ENCODE measurements around the gene ABCB4. TPM values are rescaled to one million over a fixed set of nuclear protein-coding genes. Genes with fewer than 3 reads are reported as not detected.
"Not testable (repeated sequence)": the region's sequence is repeated elsewhere in the genome, so short reads cannot be mapped to it uniquely, and the experiment has no call there.

The ABCB4 gene
- total RNA-seq, 1 donor from 2014 or later: 3.3 TPM

DNA sequence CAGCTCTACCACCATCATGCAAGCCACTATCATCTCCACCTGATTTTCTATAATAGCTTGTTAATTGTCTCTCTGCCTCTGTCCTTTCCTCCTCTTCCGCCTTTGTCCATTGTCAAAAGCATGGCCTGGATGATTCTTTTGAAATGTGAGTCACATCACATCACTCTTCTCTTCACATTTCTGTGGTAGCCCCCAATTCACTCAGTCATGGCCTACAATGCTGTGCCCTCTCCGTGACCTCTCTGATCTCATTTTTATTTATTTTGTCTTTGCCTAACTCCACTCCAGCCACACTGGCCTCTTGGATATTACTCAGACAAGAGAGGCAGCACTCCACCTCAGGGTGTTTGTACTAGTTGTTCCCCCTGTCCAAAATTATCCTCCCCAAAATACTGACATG is 4.9 kb upstream of the ABCB4 start:
- intact Hi-C loops (cut with DNase I): no loop called here
- ATAC-seq (no peak), DNase-seq (ENCODE audit: low spot score) (no peak)

DNA sequence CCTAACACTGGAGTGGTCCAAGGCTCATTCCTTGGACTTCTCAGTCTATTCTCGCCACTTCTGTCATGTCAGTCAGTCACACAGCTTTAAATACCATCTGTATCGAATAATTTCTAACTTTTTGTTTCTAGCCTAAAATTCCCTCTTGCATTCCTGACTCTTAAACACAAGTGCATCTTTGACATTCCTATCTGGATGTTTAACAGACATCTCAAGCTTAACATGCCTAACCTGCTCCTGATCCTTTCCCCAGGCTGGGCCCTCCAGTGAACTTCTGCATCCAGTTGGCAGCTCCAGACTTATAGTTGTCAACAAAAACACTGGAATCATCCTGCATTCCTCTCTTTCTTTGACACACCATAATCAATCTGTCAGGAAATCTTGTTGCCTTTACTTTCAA is 4.5 kb upstream of the ABCB4 start:
- DNase-seq (ENCODE audit: low spot score) (no peak), ATAC-seq (no peak)
- intact Hi-C loops (cut with DNase I): no loop called here

DNA sequence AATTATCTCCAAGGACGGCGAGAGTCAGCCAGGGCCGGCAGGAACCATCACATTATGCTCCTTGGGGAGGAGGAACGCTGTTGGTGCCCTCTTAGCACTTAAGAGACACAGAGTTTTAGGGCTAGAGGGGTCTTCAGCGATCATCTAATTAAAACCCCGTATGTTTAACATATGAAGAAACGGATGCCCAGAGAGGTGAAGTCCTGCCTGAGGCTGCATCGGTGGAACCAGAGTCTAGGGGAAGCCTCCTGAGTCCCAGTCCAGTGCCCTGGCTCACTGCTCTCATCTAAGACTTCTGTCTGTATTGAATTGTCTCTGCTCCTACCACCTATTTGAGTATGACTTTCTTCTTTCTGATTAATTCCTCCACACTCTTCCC is 688 bp upstream of the ABCB4 start:
- DNase-seq (ENCODE audit: low spot score) (no peak), ATAC-seq (no peak)
- intact Hi-C loops (cut with DNase I): no loop called here

DNA sequence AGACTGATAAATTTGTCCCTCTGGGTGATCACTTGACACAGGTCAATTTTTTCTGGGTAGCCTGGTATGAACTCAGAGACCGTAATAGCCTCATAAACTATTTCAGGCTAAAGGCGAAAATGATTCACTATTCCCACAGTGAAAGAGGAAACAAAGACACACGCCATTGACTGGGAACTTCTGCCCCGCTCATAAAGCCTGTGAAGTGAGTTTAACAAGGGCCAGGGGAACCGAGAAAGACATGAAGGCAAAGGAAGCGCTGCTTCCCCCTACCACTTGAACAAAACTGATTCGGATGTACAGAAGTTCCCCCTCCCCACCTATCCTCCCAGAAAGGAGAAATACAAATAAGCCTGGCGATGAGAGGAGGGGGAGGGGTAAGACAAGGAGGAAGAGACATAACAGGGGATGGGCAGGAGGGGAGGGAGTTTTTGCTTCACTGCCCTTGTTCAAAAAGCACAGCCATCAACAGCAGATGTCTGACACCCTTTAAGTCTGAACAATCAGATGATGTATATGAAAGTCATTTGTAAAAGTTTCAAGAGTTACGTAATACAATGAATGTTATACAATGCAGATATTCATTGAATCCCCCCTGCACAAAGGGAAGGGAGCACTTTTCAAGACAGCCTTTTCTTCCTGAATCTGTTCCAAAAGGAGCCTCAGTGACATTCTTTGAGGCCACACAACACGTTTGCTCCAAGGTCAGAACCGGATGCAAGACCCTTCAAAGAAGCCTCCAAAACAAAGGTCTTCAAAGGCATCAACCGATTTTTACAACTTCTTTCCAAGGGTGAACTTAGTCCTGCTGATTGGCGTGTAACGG is 734 bp downstream of the ABCB4 start:
- peak; percentile 80 for ATAC-seq
- no peak for DNase-seq (ENCODE audit: low spot score)
- intact Hi-C loops (cut with DNase I): no loop called here

DNA sequence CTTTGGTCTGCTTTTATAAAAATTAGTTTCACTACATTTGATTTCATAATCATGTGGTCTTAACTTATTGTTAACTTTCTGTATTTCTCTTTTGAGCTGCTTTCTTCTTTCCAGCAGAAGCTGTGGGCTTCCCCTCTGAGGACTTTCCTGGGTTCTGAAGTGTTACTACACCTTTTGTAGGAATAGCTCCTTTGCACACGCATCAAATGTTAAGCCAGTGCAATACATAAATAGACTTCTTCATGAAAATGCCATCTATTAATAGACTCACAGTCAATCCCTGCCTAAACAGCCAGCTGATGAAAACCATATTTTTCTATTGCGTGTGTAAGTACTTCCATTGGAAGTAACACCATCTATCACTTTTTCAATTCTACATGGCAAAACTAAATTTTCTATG is 1.5 kb downstream of the ABCB4 start:
- ATAC-seq (no peak), DNase-seq (ENCODE audit: low spot score) (no peak)
- intact Hi-C loops (cut with DNase I): no loop called here

DNA sequence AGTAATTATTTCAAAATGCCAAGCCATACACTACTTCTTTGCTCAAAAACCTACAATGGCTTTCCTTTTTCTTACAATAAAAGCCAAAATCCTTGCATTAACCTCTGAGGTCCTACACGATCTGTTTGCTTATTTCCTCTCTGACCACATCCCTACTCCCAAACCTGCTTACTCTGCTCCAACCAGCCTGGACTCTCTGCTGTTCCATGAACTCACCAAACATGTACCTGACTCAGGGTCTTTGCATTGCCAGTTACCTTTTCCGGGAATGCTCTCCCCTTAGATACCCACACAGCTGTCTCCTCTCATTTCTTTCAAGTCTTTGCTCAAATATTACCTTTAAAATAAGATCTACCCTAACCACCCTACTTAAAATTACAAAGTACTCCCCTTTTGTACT is 2.3 kb downstream of the ABCB4 start:
- DNase-seq (ENCODE audit: low spot score): no peak
- no peak for ATAC-seq
- intact Hi-C loops (cut with DNase I): no loop called here

DNA sequence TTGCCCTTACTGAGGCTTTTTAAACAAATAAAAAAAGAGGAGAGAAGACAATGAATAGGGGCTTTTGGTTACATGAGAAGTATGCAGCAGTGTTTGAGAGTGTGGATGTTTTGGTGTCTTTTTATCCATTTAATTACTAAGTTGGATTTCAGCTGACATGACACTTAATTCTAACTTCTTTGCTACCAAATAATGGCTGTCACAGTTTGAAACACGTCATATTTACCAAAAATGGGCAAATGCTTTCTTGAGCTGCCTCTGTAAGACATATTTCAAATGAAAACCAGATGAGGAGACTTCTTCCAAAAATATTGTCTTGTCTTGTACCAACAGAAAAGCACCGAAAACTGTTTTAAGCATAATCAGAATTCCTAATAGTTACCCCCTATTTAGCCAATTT is 4.0 kb downstream of the ABCB4 start:
- DNase-seq (ENCODE audit: low spot score) (no peak), ATAC-seq (no peak)
- intact Hi-C loops (cut with DNase I): no loop called here

DNA sequence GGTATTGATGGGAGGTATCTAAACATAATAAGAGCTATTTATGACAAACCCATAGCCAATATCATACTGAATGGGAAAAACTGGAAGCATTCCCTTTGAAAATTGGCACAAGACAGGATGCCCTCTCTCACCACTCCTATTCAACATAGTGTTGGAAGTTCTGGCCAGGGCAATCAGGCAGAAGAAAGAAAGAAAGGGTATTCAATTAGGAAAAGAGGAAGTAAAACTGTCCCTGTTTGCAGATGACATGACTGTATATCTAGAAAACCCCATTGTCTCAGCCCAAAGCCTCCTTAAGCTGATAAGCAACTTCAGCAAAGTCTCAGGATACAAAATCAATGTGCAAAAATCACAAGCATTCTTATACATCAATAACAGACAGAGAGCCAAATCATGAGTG is 6.3 kb downstream of the ABCB4 start:
- intact Hi-C loops (cut with DNase I); ATAC-seq: not testable (repeated sequence)

DNA sequence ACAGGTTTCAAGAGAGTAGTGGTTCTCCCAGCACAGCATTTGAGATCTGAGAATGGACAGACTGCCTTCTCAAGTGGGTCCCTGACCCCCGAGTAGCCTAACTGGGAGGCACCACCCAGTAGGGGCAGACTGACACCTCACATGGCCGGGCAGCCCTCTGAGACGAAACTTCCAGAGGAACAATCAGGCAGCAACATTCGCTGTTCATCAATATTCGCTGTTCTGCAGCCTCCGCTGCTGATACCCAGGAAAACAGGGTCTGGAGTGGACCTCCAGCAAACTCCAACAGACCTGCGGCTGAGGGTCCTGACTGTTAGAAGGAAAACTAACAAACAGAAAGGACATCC is 10.0 kb downstream of the ABCB4 start:
- ATAC-seq; intact Hi-C loops (cut with DNase I); DNase-seq (ENCODE audit: low spot score): not testable (repeated sequence)

More for the DNA sequence above, 6.3 kb downstream of the ABCB4 start:
- not testable (repeated sequence) for DNase-seq (ENCODE audit: low spot score)

DNA sequence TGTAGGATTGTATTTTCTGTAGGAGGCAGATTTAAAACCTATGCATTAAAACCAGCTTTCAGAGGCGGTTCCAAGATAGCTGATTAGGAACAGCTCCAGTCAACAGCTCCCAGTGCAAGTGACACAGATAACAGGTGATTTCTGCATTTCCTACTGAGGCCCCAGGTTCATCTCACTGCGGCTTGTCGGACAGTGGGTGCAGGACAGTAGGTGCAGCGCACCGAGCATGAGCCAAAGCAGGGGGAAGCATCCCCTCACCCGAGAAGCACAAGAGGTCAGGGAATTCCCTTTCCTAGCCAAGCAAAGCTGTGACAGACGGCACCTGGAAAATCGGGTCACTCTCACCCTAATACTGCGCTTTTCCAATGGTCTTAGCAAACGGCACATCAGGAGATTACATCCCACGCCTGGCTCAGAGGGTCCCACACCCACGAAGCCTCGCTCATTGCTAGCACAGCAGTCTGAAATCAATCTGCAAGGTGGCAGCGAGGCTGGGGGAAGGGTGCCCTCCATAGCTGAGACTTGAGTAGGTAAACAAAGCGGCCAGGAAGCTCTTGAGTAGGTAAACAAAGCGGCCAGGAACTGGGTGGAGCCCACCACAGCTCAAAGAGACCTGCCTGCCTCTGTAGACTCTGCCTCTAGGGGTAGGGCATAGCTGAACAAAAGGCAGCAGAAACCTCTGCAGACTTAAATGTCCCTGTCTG is 10.5 kb downstream of the ABCB4 start:
- ATAC-seq; intact Hi-C loops (cut with DNase I); DNase-seq (ENCODE audit: low spot score): not testable (repeated sequence)

DNA sequence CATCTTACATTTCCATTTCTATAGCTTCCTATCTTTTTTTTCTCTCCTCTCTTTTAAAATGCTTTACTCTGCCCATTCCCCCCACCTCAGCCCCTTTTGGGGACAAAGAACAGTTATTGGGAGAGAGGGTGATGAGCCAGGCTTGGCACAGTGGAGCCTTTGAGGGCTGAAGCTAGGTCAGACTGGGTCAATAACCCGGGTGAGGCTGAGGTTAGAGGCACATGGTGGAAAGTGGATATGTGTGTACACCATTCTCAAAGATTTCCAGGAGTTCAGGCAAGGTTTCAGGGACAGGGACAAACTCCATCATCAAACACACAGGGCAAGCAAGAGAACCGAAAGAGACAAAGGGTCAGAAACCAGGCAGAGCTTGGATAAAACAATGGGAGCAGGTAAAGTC is 11.5 kb downstream of the ABCB4 start:
- intact Hi-C loops (cut with DNase I): no loop called here

DNA sequence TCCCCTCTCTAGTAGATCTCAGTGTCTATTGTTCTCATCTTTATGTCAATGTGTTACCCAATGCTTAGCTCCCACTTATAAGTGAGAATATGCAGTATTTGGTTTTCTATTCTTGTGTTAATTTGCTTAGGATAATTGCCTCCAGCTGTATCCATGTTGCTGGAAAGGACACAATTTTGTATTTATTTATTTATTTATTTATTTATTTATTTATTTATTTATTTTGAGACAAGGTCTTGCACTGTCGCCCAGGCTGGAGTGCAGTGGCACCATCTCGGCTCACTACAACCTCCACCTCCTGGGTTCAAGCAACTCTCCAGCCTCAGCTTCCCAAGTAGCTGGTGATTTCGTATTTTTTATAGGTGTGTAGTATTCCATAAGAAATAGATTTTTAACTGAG is 15.0 kb downstream of the ABCB4 start:
- DNase-seq (ENCODE audit: low spot score); intact Hi-C loops (cut with DNase I); ATAC-seq: not testable (repeated sequence)

More for the DNA sequence above, 11.5 kb downstream of the ABCB4 start:
- ATAC-seq: no peak
- DNase-seq (ENCODE audit: low spot score): no peak

DNA sequence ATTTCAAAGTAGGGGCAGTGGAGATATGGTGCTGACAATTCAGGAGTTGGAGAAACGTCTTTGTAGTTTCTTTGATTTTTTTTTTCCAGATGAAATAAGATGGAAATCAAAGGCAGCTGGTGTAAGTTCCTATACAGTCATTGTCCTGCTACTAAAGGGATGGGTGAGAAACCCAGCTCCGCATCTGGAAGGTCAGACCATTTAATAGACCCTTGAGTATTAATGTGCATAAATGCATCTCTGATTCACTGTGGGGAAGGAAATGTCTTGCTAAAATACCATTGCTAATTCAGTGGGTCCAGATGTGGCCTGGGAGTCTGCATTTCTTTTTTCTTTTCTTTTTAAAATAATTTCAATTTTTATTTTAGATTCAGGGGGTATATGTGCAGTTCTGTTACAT is 15.5 kb downstream of the ABCB4 start:
- DNase-seq (ENCODE audit: low spot score) (no peak), ATAC-seq (no peak)
- intact Hi-C loops (cut with DNase I): no loop called here

DNA sequence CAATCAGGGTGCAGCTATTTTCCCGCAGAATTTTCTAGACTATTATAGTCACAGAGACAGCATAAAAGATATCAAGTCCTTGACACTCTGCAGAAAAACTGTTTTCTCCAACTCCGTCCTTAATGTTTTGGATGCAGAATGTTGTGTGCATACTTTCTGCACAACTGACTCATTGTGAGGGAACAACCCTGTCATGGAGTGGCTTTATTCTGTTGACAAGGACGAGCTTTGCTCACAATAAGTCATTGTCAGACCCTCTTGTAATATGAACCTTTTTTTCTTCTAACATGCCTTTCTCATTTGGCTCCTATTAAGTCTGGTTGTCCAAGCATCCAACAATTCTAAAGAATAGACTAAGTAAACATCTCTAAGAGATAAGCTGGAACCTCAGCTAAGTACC is 17.3 kb downstream of the ABCB4 start:
- ATAC-seq (no peak), DNase-seq (ENCODE audit: low spot score) (no peak)
- intact Hi-C loops (cut with DNase I): no loop called here

DNA sequence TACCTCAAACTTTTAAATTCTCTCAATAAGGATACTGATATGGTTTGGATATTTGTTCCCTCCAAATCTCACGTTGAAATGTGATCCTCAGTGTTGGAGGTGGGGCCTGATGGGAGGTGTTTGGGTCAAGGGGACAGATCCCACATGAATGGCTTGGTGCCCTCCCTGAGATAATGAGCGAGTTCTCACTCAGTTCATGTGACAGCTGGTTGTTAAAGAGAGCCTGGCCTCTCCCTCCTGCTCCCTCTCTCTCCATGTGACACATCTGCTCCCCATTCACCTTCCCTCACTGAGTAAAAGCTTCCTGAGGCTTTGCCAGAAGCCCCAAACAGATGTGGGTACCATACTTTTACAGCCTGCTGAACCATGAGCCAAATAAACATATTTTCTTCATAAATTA is 19.2 kb downstream of the ABCB4 start:
- ATAC-seq (no peak), DNase-seq (ENCODE audit: low spot score) (no peak)
- intact Hi-C loops (cut with DNase I): no loop called here

DNA sequence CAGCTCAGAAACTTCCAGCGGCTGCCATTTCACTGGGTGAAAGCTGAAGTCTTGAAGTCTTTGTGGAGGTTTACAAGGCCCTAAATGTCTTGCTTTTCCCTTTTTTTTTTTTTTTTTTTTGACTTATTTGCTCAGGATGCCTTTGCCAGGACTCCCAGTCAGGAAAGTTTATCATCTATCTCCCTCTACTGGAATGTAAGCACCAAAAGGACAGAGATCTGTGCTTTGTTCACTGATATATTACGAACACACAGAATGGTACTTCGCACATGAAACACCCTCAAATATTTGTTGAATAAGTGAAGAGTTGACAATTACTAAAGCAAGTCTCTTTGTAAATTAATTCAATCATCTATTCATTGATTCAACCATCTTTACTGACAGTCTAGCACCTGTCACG is 23.2 kb downstream of the ABCB4 start:
- ATAC-seq (no peak), DNase-seq (ENCODE audit: low spot score) (no peak)
- intact Hi-C loops (cut with DNase I): no loop called here

DNA sequence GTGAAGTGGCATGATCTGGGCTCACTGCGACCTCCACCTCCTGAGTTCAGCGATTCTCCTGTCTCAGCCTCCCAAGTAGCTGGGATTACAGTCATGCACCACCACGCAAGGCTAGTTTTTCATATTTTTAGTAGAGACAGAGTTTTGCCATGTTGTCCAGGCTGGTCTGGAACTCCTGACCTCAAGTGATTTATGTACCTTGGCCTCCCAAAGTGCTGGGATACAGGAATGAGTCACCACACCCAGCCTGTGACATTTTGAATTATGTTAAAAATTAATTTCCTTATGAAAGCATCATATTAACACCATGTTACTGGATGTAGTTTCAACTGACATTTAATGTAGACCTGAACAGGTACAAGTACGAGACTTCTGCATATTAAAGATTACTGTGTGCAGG is 24.3 kb downstream of the ABCB4 start:
- no peak for ATAC-seq
- no peak for DNase-seq (ENCODE audit: low spot score)
- intact Hi-C loops (cut with DNase I): no loop called here

DNA sequence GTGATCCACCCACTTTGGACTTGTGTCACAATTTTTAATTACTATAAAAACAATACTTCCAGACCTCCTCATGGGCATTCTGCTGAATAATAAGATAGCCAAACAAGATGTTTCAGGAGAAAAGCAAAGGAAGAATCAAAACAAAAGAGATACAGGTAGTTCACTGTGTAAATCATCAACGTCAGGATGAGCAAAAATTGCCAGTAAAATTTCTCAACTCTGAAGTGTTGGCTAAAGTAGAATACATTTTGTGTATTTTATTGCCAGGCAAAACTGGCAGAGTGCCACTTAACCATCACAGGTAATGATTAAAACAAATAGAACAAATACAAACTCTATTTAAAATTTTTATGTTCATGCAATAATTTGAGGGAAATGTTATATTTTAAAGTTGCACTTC is 24.8 kb downstream of the ABCB4 start:
- ATAC-seq: no peak
- DNase-seq (ENCODE audit: low spot score): no peak

DNA sequence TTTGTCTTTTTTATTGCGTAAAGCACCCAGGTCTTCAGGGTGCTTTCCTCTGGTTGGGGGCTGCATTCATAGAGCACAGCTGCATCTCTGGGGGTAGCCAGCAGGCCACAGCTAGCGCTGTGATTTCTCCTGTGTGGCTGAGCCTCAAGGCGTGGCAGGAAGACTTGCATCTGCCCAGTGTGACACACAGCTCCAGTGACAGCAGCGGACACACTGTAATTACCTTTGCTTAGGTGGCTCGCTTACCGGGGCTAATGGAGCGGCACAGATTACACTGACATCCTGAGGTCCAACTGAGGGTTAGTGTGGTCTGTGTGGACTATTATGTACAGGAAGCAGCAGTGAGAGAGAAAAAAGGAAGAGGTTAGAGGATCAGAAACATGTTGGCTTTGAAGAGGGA is 27.1 kb downstream of the ABCB4 start:
- no peak for ATAC-seq
- intact Hi-C loops (cut with DNase I): no loop called here
- no peak for DNase-seq (ENCODE audit: low spot score)

More for the DNA sequence above, 24.8 kb downstream of the ABCB4 start:
- intact Hi-C loops (cut with DNase I): no loop called here

DNA sequence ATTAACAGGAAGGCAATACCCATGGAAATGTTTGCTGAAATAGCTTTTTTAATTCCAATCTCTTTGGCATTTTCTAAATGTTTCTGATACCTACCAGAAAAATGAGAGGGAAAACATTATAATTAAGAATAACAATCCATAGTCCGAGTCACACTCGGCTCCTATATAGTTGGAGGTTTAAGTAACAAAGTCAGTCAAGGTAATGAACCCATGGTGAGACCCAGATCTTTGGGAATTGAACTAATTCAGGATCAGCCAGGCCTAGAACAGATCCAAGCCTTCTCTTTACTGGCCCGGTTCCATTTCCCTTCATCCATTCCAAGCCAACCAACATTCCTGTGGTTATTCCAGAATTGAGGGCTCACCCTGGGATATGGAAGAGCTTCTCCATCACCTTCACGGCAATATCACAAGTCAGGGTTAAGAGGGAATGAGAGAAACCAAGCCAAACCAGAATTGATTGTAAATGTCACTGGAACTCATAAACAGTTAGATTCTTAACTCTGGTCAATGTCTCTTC is 28.3 kb downstream of the ABCB4 start:
- ATAC-seq (no peak), DNase-seq (ENCODE audit: low spot score) (no peak)
- intact Hi-C loops (cut with DNase I): no loop called here

All from sciatic nerve (tissue), 2 donors.